Body of pancreas (tissue), 4 donors: ENCODE data around the gene CHRND.

Experiments
- POLR2A ChIP-seq, 3 donors: fragments of 450-650 bp; IDR thresholded peaks; one replicate each; pipeline ENCODE4 v1.6.1; 2016; ENCODE audit warnings: antibody characterized with exemption in 3 of 3, mild to moderate bottlenecking in 2 of 3
- TF ChIP-seq, protein P1 (sequence below), 7 experiments: fragments of 450-650 bp in 4 of 7; fragments of 200-600 bp in 3 of 7; sonication (generic) in 3 of 7; IDR thresholded peaks; one replicate each; pipeline ENCODE4 v1.5.1; 2016 to 2019; ENCODE audit warnings: antibody characterized with exemption in 7 of 7

GRCh38 chr2:232533944-232534710 is 8.2 kb downstream of the CHRND start:
- TF ChIP-seq, protein P1, sequence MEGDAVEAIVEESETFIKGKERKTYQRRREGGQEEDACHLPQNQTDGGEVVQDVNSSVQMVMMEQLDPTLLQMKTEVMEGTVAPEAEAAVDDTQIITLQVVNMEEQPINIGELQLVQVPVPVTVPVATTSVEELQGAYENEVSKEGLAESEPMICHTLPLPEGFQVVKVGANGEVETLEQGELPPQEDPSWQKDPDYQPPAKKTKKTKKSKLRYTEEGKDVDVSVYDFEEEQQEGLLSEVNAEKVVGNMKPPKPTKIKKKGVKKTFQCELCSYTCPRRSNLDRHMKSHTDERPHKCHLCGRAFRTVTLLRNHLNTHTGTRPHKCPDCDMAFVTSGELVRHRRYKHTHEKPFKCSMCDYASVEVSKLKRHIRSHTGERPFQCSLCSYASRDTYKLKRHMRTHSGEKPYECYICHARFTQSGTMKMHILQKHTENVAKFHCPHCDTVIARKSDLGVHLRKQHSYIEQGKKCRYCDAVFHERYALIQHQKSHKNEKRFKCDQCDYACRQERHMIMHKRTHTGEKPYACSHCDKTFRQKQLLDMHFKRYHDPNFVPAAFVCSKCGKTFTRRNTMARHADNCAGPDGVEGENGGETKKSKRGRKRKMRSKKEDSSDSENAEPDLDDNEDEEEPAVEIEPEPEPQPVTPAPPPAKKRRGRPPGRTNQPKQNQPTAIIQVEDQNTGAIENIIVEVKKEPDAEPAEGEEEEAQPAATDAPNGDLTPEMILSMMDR (IDR thresholded peaks at IDR 0.05), result no peak
- TF ChIP-seq POLR2A (IDR thresholded peaks at IDR 0.05), result no peak
